B cell (primary cell): ENCODE results near the gene CAP1. TPM values are rescaled to one million over a fixed set of nuclear protein-coding genes. Genes with fewer than 3 reads are reported as not detected.
A peak's percentile ranks its signal among the peaks of the same experiment; 100 is the strongest.

Experiments used
- ATAC-seq: fragments of 200-7000 bp; cut with Tn5 transposase; one replicate; pipeline ENCODE4 v1.10.0; 2021; ENCODE audit warnings: low read depth, mild to moderate bottlenecking, moderate number of reproducible peaks, moderate library complexity
- CTCF ChIA-PET: fragments of 350-600 bp; sonication (Branson Sonifier 250); formaldehyde crosslinking; loops from one replicate; lab custom pipeline; 2021; ENCODE audit warnings: antibody characterized with exemption, inconsistent platforms; lab: Charles Lee
- POLR2A ChIA-PET: fragments of 350-600 bp; sonication (Branson Sonifier 250); formaldehyde crosslinking; loops from one replicate; lab custom pipeline; 2021; ENCODE audit warnings: antibody characterized with exemption; lab: Charles Lee
- DNase-seq: peaks from one replicate; pipeline ENCODE4 v3.0.0; 2013
- H2AFZ ChIP-seq: 2 replicates; pipeline ENCODE4 v1.6.1; 2012; ENCODE audit warnings: mild to moderate bottlenecking, low read depth, low read length; ENCODE audit not compliant: insufficient read depth, poor library complexity, severe bottlenecking
- H3K27ac ChIP-seq, 2 donors: 1 replicate in 1 of 2; 2 replicates in 1 of 2; pipeline ENCODE4 v1.5.1; 2012 to 2013; ENCODE audit warnings: low read length in 2 of 2, mild to moderate bottlenecking in 2 of 2, moderate library complexity in 1 of 2
- H3K27me3 ChIP-seq, 4 experiments: fragments of 200-600 bp in 1 of 4; sonication (generic) in 1 of 4; replicated peaks in 1 of 4; 1 replicate in 2 of 4; 2 replicates in 2 of 4; pipeline versions ENCODE4 v1.6.1 to v1.7.0; 2013 to 2016; ENCODE audit warnings: low read length in 3 of 4, mild to moderate bottlenecking in 2 of 4, mixed read lengths in 1 of 4, moderate library complexity in 1 of 4; ENCODE audit not compliant: insufficient read depth in 4 of 4, control insufficient read depth in 3 of 4; ENCODE audit errors: control extremely low read depth in 1 of 4
- H3K36me3 ChIP-seq, 2 experiments: replicated peaks in 1 of 2; 1 replicate in 1 of 2; 2 replicates in 1 of 2; pipeline versions ENCODE4 v1.6.1 to v1.7.1; 2013; ENCODE audit warnings: low read length in 1 of 2; ENCODE audit not compliant: insufficient read depth in 2 of 2, control insufficient read depth in 1 of 2; ENCODE audit errors: control extremely low read depth in 1 of 2, extremely low read depth in 1 of 2
- H3K4me1 ChIP-seq, 2 donors: fragments of 200-600 bp in 1 of 2; sonication (generic) in 1 of 2; 1 replicate in 1 of 2; 2 replicates in 1 of 2; pipeline versions ENCODE4 v1.5.1 to v1.6.1; 2013 to 2017; ENCODE audit warnings: low read length in 2 of 2; ENCODE audit not compliant: control insufficient read depth in 2 of 2, insufficient read depth in 2 of 2
- H3K4me2 ChIP-seq: replicated peaks from 2 replicates; pipeline ENCODE3; 2012; ENCODE audit warnings: mild to moderate bottlenecking, low read depth, low read length; ENCODE audit not compliant: poor library complexity, severe bottlenecking
- H3K4me3 ChIP-seq, 5 experiments: fragments of 200-600 bp in 1 of 5; sonication (generic) in 1 of 5; 1 replicate in 3 of 5; 2 replicates in 2 of 5; pipeline versions ENCODE4 v1.5.1 to v1.7.0; 2011 to 2016; ENCODE audit warnings: low read length in 4 of 5, mild to moderate bottlenecking in 4 of 5, low read depth in 2 of 5, control low read depth in 1 of 5, moderate library complexity in 1 of 5; ENCODE audit not compliant: insufficient read depth in 1 of 5; ENCODE audit errors: control extremely low read depth in 1 of 5, extremely low read depth in 1 of 5
- H3K79me2 ChIP-seq: fragments of 200-600 bp; sonication (generic); one replicate; pipeline ENCODE4 v1.6.0; 2016; ENCODE audit warnings: low read length; ENCODE audit not compliant: control insufficient read depth, insufficient read depth
- H3K9ac ChIP-seq: fragments of 200-600 bp; sonication (generic); 2 replicates; pipeline ENCODE4 v1.6.1; 2017; ENCODE audit warnings: mild to moderate bottlenecking, low read length, moderate library complexity
- H3K9me3 ChIP-seq, 3 donors: one replicate each; pipeline versions ENCODE4 v1.6.1 to v1.7.1; 2013; ENCODE audit warnings: low read length in 2 of 3; ENCODE audit not compliant: control insufficient read depth in 2 of 3, insufficient read depth in 1 of 3; ENCODE audit errors: control extremely low read depth in 1 of 3
- H4K20me1 ChIP-seq: 2 replicates; pipeline ENCODE4 v1.6.0; 2012; ENCODE audit warnings: mild to moderate bottlenecking, low read length; ENCODE audit not compliant: insufficient read depth, control insufficient read depth, poor library complexity, severe bottlenecking
- H3K27ac Mint-ChIP-seq: one replicate; pipeline ENCODE4 v1.8.0; 2021; ENCODE audit warnings: mixed read lengths
- H3K27me3 Mint-ChIP-seq: one replicate; pipeline ENCODE4 v1.8.0; 2021; ENCODE audit warnings: mixed read lengths
- H3K4me1 Mint-ChIP-seq: one replicate; pipeline ENCODE4 v1.8.0; 2021; ENCODE audit warnings: mixed read lengths
- H3K4me3 Mint-ChIP-seq: one replicate; pipeline ENCODE4 v1.8.0; 2021; ENCODE audit warnings: mixed read lengths
- H3K9me3 Mint-ChIP-seq: one replicate; pipeline ENCODE4 v1.8.0; 2022; ENCODE audit warnings: mixed read lengths; ENCODE audit not compliant: insufficient read depth
- CTCF ChIP-seq: fragments of 200-600 bp; IDR thresholded peaks from one replicate; pipeline ENCODE4 v1.8.0; 2022; ENCODE audit warnings: antibody characterized with exemption, mild to moderate bottlenecking
- EZH2 ChIP-seq: IDR thresholded peaks from 2 replicates; pipeline ENCODE4 v1.6.1; 2012; ENCODE audit warnings: borderline replicate concordance, low read depth, mild to moderate bottlenecking, moderate library complexity, low read length; ENCODE audit not compliant: insufficient read depth, poor library complexity, severe bottlenecking
- WGBS: methylation state at CpG from one replicate; pipeline ENCODE4 v1.1.5; 2013; ENCODE audit warnings: missing lambda C conversion rate; ENCODE audit not compliant: insufficient coverage; 5-methylcytosine and 5-hydroxymethylcytosine counted together
- intact Hi-C: fragments of 100-400 bp; cut with micrococcal nuclease; formaldehyde crosslinking; loops from one replicate; pipeline ENCODE4 v1.10.0; 2022
- polyA plus RNA-seq: library from polyadenylated mRNA; depleted of rRNA; stranded (reverse); fragments of >200 nt; gene quantifications from 2 replicates; pipeline ENCODE4 v1.2.3, GENCODE V29; 2012
- total RNA-seq, 2 donors: library from RNA; stranded (reverse); fragments of 120-200 nt in 1 of 2; gene quantifications; 1 replicate in 1 of 2; 2 replicates in 1 of 2; pipeline versions ENCODE4 v1.2.3 to v1.2.4, GENCODE V29; 2013 to 2022

CAP1 gene
- total and polyA plus RNA-seq, 2 donors (not counting 1 experiment from before 2014, with no cell fraction given): 175 to 203 TPM

GRCh38 chr1:40041466-40041838 lies 923 bp downstream of the CAP1 start:
- Mint-ChIP-seq H3K4me3 (peak overlapping the region; percentile 99), H3K9me3 (no peaks in the 10 kb centered on the region), H3K27ac (peak overlapping the region; percentile 100), H3K4me1 (peaks cover 78% of the 10 kb centered on the region), H3K27me3 (no peaks in the 10 kb centered on the region)
- ATAC-seq: no peak
- H3K4me1 ChIP-seq: peaks cover 74 to 81% of the 10 kb centered on the region in 2 donors
- peak overlapping the region; percentile 88 to 100 (median 97) for H3K4me3 ChIP-seq
- TF ChIP-seq CTCF (no peak), EZH2 (no peak)
- H3K27me3 ChIP-seq: no peaks in the 10 kb centered on the region
- H3K9me3 ChIP-seq: no peaks in the 10 kb centered on the region
- intact Hi-C loops: loop anchor here (2.0 to 5.0 kb wide), 3 partner anchors 55 to 666 kb away; partner anchors contain the start of genes MFSD2A and PPT1
- peaks cover 60% of the 10 kb centered on the region for H3K79me2 ChIP-seq
- H3K36me3 ChIP-seq: peaks cover 0 to 15% of the 10 kb centered on the region in 2 experiments
- peak overlapping the region; percentile 79 for H2AFZ ChIP-seq
- H3K27ac ChIP-seq: peak overlapping the region; percentile 69 to 82
- H4K20me1 ChIP-seq: peaks cover 49% of the 10 kb centered on the region
- ChIA-PET CTCF (interaction anchor here (1.3 to 2.1 kb wide), 3 partner anchors 9 to 68 kb away, joined by 4 to 9 read pairs (median 5); partner anchors contain the start of gene PPT1), POLR2A (interaction anchor here (1.4 to 2.9 kb wide), 3 partner anchors 17 to 23 kb away, joined by 3 to 24 read pairs (median 4); no protein-coding TSS in a partner anchor)
- peak overlapping the region; percentile 89 for H3K4me2 ChIP-seq
- 46% methylated on average over 5 of the region's 5 CpGs for whole genome bisulfite sequencing
- peak overlapping the region; percentile 86 for H3K9ac ChIP-seq
- DNase-seq: no peak

- Histone ChIP-seq H3K4me2 (peak overlapping the region; percentile 89), H3K79me2 (peaks cover 69% of the 10 kb centered on the region), H3K27me3 (no peaks in the 10 kb centered on the region), H3K9ac (peak overlapping the region; percentile 38), H3K9me3 (no peaks in the 10 kb centered on the region), H3K4me3 (peak overlapping the region; percentile 43 to 100 (median 89)), H3K27ac (peak overlapping the region in 1 of 2 donors; percentile 82), H4K20me1 (peaks cover 56% of the 10 kb centered on the region), H2AFZ (no peak overlapping the region), H3K4me1 (peaks cover 76 to 78% of the 10 kb centered on the region in 2 donors), H3K36me3 (peaks cover 0 to 20% of the 10 kb centered on the region in 2 experiments)
- WGBS: 59% methylated on average over 3 of the region's 4 CpGs
- no peaks in the 10 kb centered on the region for H3K9me3 Mint-ChIP-seq
- ATAC-seq (no peak), DNase-seq (no peak)
- intact Hi-C loops: loop anchor here (5.0 kb wide), 1 partner anchor 665 kb away; no protein-coding TSS in a partner anchor
- H3K27ac Mint-ChIP-seq: peak overlapping the region; percentile 72
- ChIA-PET CTCF (interaction anchor here (1.0 to 2.1 kb wide), 3 partner anchors 10 to 71 kb away, joined by 3 to 9 read pairs (median 5); no protein-coding TSS in a partner anchor), POLR2A (no interaction called here)
- H3K27me3 Mint-ChIP-seq: no peaks in the 10 kb centered on the region
- peak overlapping the region; percentile 65 for H3K4me3 Mint-ChIP-seq
- H3K4me1 Mint-ChIP-seq: peaks cover 74% of the 10 kb centered on the region
- TF ChIP-seq EZH2 (no peak), CTCF (no peak)
Measured at GRCh38 chr1:40042341-40042740, 1.8 kb downstream of the CAP1 start.
